Hematopoietic multipotent progenitor cell treated with erythropoietin and hydrocortisone succinate and interleukin-3 and kit ligand, for 15 days (in vitro differentiated cells): ENCODE data around the gene ZFYVE26.
"Not testable (repeated sequence)": the region's sequence is repeated elsewhere in the genome, so short reads cannot be mapped to it uniquely, and the experiment has no call there.

Experiments used
- DNase-seq: peaks from one replicate; pipeline ENCODE4 v3.0.0-alpha.2; 2015; ENCODE audit warnings: low spot score

ZFYVE26 gene

GRCh38 chr14:67749341-67750084 is 66.9 kb downstream of the ZFYVE26 start:
- no peak for DNase-seq

GRCh38 chr14:67748312-67748711 is 68.1 kb downstream of the ZFYVE26 start:
- no peak for DNase-seq

GRCh38 chr14:67746927-67747326 is 69.5 kb downstream of the ZFYVE26 start:
- DNase-seq = no peak

GRCh38 chr14:67744046-67744445 is 72.3 kb downstream of the ZFYVE26 start:
- DNase-seq = no peak

DNA sequence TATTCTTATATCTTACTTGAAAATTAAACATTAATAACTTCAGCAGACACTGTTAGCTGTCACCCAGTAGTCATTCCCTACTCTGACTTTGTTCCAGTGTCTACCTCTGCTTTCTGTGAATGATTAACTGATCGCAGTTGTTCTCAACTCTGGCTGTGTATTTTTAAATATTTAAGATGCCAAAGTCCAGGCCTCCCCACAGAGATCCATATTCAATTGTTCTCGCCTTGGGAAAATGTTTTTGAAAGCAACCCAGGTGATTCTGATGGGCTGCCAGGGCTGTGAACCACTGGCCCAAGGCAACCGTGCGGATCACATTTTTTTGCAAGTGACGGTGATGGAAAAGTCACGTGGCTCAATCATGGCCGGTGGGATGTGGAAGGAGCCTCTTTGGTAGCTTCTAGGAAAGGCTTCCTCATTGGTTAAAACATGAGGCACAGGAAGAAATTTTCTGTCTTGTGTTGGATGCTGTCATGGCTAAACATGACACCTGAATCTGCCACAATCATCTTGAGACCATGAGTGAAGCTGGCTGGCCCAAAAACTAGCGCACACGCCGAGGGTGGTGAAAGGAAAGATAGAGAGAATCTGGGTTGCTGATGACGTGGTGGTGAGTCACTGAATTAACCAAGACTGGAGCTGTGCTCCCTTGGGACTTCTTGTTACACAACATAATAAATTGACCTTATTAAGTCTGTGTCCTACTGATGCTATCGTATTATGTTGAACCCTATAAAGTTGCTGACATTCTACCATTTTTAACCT is 77.5 kb downstream of the ZFYVE26 start:
- DNase-seq = no peak

- DNase-seq = no peak
Measured at GRCh38 chr14:67736771-67737170, 79.6 kb downstream of the ZFYVE26 start.

- no peak for DNase-seq
Measured at GRCh38 chr14:67735336-67736147, 80.8 kb downstream of the ZFYVE26 start.

GRCh38 chr14:67734675-67735074 is 81.7 kb downstream of the ZFYVE26 start:
- DNase-seq = no peak

DNA sequence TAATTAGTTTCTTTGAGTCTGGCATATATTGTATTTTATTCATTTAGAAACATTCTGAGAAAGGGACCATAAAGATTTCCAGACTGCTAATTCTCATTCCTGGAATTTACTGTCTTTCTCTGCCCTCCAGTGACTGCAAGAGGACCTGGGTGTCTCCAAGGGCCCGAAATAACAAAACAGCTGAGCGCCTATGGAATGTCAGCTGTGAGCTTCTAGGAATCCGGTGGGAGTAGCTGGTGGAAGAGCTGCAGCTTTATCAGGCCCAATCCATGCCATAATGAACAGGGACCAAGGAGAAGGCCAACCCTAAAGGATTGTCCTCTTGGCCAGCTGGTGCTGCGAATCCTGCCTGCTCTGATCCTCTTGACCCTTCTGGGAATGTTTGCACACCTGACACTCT is 82.8 kb downstream of the ZFYVE26 start:
- DNase-seq = no peak

- no peak for DNase-seq
Measured at GRCh38 chr14:67729072-67729885, 87.1 kb downstream of the ZFYVE26 start.

DNA sequence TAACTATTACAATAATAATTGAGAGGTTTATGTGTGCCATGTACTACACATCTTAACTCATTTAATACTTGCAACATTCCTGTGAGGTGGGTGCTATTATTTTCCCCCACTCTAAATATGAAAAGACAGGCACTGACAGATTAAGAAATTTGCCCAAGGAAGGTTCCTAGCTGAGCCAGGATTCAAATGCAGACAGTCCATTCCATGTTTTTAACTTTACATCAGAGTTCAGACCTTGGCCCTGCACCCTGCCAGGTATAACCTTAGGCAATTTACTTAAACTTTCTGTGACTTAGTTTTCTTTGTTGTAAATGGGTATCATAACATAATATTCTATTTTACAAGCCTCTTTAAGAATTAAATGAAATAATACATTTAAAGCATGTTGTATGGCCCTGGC is 88.1 kb downstream of the ZFYVE26 start:
- DNase-seq = no peak

GRCh38 chr14:67727361-67727760 is 89.0 kb downstream of the ZFYVE26 start:
- no peak for DNase-seq

GRCh38 chr14:67725171-67725570 is 91.2 kb downstream of the ZFYVE26 start:
- DNase-seq = no peak

GRCh38 chr14:67722293-67722692 is 94.1 kb downstream of the ZFYVE26 start:
- no peak for DNase-seq

DNA sequence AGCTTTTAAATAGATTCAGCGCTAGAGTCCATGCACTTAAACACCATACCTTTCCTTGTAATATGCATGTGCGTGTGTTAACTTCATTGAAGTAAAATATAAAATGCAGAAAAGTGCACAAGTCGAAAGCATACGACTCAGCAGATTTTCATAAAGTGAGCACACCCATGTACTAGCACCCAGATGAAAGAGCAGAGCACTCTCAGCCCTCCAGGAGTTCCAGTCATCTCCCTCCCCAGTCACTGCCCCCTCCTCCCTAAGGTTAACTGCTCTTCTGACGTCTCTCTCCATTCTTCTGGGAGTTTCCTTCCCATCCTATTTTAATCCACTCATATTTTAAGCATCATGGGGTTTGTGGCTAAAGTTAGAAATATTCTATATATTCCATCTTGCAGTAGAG is 94.5 kb downstream of the ZFYVE26 start:
- DNase-seq = no peak

GRCh38 chr14:67719866-67720265 is 96.5 kb downstream of the ZFYVE26 start:
- DNase-seq = no peak

- DNase-seq = not testable (repeated sequence)
Measured at GRCh38 chr14:67719385-67719784, 97.0 kb downstream of the ZFYVE26 start.

DNA sequence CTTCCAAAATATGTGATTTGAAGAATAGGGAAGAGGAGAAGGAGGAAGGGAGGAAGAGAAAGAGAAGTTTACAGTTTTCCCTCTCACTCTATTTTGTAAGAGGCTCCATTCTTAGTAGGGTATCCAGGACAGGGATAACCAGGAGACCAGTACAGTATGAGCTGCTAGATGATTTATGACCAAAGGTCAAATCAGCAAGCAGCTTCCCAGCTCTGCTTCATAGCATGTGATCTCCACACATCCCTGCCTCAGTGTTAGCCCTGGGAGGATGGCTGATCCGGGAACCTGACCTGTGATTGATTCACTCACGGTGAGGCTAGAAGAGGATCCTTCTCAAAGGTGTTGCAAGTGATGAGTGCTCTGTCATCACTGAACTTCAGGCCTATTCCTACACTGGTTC is 98.1 kb downstream of the ZFYVE26 start:
- DNase-seq = no peak

DNA sequence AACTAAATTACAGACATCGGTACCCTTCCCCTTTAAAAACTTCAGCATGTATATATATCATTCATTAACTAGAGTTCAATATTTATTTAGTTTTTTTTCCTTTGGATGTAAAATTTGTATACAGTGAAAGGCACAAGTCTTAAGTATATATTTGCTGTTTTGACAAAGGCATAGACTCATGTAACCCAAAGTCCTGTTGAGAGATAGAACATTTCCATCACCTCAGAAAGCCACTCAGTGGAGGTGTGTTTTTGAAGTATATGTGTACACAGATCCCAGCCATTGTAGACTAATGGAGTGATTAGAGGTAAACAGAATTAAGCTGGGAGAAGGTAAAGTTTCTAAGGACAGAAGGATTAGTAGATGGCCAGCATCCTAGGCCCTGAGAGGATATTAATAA is 99.3 kb downstream of the ZFYVE26 start:
- no peak for DNase-seq

DNA sequence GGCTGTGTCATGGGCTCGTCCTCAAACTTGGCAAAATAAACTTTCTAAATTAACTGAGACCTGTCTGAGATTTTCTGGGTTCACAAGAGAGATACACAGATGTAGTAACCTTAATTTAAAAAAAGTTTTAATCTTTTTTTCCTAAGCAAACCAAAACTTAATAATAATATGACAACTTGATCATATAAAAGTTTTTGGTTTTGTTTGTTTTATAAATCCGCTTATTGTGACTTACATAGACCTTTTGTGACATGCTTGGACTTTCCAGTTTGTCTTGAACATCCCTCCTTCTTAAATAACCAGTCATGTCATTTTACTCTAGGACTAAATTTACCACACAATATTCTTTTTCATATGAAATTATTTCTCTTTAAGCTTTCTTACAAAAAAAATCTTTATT is 106.2 kb downstream of the ZFYVE26 start:
- DNase-seq = no peak

- DNase-seq = not testable (repeated sequence)
Measured at GRCh38 chr14:67709796-67710195, 106.6 kb downstream of the ZFYVE26 start.

- not testable (repeated sequence) for DNase-seq
Measured at GRCh38 chr14:67709346-67709745, 107.0 kb downstream of the ZFYVE26 start.
